Omental fat pad (tissue), 4 donors: Measurements from ENCODE around the gene CENPB. TPM values are rescaled to one million over a fixed set of nuclear protein-coding genes. Genes with fewer than 3 reads are reported as not detected.
"Not testable (repeated sequence)": the region's sequence is repeated elsewhere in the genome, so short reads cannot be mapped to it uniquely, and the experiment has no call there.

Experiments used
- ATAC-seq: fragments of 150-250 bp; one replicate; pipeline ENCODE4 v1.9.1; 2016; ENCODE audit warnings: mild to moderate bottlenecking, moderate library complexity; ENCODE audit not compliant: low FRiP score
- DNase-seq: peaks from one replicate; pipeline ENCODE4 v3.0.0-alpha.2; 2019; ENCODE audit warnings: low spot score
- total RNA-seq, 4 donors: library from RNA; depleted of rRNA; stranded (reverse); fragments of >200 nt; gene quantifications; one replicate each; pipeline ENCODE4 v1.1.0, GENCODE V29; 2016
- TF ChIP-seq, protein P1 (sequence below), 3 donors: fragments of 450-650 bp; IDR thresholded peaks; one replicate each; pipeline ENCODE4 v1.5.1; 2016 to 2017; ENCODE audit warnings: antibody characterized with exemption in 3 of 3, mild to moderate bottlenecking in 3 of 3, moderate library complexity in 2 of 3

Gene CENPB
- total RNA-seq, 4 donors from 2014 or later = 52.2 to 98.4 (median 76.8) TPM

DNA sequence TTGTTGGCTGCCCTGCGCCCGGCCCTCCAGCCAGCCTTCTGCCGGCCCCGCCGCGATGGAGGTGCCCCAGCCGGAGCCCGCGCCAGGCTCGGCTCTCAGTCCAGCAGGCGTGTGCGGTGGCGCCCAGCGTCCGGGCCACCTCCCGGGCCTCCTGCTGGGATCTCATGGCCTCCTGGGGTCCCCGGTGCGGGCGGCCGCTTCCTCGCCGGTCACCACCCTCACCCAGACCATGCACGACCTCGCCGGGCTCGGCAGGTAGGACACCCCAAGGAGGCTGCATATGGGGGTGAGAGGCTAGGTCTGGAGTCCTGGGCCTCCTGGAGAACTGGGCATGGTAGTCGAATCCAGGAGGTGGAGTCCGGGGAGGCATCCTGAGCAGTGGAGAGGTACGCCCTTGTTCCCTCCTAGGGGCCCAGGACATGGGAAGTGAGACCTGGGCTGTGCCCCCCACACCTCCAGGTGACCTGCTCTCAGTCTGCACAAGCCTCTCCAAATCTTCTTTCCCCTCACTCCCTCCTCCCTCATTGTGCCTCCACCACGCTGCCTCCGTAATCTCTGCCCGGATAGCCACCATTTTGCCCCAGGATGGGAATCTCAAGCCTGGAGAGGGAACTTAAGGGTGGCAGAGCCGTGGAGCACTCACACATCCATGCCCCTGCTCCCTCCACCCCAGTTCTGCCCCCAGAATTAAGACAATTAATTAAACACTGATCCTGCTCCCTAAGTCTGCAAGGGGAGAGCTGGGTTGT, 10.1 kb upstream of the CENPB start:
- no peak for DNase-seq
- no peak for ATAC-seq
- TF ChIP-seq, protein P1, sequence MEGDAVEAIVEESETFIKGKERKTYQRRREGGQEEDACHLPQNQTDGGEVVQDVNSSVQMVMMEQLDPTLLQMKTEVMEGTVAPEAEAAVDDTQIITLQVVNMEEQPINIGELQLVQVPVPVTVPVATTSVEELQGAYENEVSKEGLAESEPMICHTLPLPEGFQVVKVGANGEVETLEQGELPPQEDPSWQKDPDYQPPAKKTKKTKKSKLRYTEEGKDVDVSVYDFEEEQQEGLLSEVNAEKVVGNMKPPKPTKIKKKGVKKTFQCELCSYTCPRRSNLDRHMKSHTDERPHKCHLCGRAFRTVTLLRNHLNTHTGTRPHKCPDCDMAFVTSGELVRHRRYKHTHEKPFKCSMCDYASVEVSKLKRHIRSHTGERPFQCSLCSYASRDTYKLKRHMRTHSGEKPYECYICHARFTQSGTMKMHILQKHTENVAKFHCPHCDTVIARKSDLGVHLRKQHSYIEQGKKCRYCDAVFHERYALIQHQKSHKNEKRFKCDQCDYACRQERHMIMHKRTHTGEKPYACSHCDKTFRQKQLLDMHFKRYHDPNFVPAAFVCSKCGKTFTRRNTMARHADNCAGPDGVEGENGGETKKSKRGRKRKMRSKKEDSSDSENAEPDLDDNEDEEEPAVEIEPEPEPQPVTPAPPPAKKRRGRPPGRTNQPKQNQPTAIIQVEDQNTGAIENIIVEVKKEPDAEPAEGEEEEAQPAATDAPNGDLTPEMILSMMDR (IDR thresholded peaks at IDR 0.05) = no peak

DNA sequence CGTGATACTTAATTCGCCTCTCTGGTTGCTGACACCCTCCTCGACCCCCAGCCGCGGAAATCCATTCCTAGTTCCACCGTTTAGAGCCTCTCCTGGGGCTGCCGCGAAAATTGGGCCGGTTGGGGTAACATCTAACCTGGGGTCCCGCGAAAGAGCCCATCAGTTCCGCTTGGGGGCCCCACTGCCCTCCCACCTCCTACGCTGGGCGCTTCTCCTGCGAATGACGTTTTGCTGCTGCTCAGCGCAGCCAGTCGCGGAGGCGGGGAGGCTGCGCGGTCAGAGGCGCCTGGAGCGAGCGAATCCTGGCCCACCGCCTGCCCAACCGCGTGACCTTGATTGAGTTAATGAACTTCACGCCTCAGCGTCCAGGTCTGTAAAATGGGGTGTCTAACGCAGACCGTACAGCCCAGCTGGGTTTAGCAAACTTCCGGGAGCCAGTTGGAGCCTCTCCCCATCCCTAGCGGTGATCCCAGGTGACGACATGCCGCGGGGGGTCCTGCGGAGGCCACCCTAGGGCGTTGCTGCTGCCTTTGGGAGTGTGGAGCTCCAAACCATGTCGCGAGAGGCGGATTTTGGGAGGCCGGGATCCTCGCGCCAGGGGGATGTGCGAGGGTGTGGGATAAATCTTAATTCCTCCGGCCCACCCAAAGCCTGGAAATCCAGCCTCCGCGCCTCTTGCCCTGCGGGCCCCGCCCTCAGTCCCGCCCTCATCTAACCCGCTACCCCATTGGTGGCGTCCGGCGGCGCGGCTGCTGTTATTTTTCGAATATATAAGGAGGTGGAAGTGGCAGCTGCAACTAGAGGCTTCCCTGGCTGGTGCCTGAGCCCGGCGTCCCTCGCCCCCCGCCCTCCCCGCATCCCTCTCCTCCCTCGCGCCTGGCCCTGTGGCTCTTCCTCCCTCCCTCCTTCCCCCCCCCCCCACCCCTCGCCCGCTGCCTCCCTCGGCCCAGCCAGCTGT, 9.2 kb upstream of the CENPB start, which contains the start of gene CDC25B:
CDC25B (plus strand) TSS at position 800 of the 958 bp plus-strand sequence. CDS start 222 bp downstream, outside the sequence.
- peak; percentile 88 for DNase-seq
- peak; percentile 92 for ATAC-seq
- TF ChIP-seq, protein P1 (IDR thresholded peaks at IDR 0.05) = peak in 2 of 3 donors; percentile 2 to 48

DNA sequence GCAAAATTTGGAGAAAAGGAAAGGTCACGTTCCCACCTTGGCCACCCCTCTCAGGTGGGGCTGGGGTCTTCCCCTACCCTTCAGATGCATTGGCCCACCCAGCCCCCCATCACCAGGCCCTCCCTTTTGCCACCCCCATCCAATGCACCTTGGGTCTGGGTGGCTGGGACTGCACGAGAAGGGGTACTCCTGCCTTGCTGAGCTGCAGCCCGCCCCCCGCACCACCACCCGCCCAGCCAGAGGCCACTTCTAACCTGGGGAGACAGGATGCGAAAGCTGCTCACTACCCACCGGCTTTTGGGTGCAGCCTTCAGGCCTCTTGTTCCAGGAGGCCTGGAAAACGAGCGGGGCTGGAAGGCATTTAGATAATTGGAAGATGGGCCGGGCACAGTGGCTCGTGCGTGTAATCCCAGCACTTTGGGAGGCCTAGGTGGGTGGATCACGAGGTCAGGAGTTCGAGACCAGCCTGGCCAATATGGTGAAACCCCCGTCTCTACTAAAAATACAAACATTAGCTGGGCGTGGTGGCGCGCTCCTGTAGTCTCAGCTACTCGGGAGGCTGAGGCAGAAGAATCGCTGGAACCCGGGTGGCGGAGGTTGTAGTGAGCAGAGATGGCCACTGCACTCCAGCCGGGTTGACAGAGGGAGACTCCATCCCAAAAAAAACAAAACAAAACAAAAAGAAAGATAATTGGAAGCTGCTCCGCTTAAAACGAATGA, 8.3 kb upstream of the CENPB start:
- ATAC-seq (no peak), DNase-seq (no peak)
- TF ChIP-seq, protein P1 (IDR thresholded peaks at IDR 0.05) = no peak

DNA sequence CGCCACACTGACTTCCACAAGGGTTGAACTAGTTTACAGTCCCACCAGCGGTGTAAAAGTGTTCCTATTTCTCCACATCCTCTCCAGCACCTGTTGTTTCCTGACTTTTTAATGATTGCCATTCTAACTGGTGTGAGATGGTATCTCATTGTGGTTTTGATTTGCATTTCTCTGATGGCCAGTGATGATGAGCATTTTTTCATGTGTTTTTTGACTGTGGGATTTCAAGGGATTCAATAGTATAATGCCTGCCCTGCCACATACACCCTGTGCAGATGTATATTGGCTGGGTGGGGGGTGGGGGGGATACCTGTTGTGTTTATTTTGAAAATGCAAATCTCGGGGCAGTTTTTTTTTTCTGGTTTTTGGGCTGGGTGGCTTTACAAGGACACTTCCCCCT, 7.6 kb upstream of the CENPB start:
- not testable (repeated sequence) for DNase-seq, ATAC-seq

DNA sequence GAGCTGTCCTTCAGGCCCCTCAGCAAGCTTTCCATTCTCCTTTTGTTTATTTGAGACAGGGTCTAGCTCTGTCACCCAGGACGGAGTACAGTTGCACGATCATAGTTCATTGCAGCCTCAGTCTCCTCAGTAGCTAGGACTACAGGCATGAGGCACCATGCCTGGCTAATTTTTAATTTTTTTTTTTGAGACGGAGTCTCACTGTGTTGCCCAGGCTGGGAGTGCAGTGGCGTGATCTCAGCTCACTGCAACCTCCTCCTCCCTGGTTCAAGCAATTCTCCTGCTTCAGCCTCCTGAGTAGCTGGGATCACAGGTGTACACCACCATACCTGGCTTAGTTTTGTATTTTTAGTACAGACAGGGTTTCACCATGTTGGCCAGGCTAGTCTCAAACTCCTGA, 2.7 kb upstream of the CENPB start:
- ATAC-seq, DNase-seq: not testable (repeated sequence)

DNA sequence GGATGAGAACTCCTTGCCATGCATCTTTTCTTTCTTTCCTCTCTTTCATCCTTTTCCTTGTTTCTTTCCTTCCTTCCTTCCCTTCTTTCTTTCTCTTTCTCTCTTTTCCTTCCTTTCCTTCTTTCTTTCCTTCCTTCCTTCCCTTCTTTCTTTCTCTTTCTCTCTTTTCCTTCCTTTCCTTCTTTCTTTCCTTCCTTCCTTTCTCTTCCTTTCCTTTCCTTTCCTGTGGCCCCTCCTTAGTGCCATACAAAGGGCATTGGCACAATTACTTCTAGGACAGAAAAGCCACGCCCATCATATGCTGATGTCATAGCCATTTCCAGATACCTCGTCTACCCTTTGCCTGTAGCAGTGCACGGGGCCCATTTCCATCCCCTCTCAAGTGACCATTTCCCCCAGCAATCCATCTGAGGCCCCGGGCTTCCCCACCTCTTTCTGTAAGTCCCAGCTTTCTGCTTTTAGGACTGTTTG, 2.2 kb upstream of the CENPB start:
- DNase-seq (no peak), ATAC-seq (no peak)
- TF ChIP-seq, protein P1 (IDR thresholded peaks at IDR 0.05) = no peak

DNA sequence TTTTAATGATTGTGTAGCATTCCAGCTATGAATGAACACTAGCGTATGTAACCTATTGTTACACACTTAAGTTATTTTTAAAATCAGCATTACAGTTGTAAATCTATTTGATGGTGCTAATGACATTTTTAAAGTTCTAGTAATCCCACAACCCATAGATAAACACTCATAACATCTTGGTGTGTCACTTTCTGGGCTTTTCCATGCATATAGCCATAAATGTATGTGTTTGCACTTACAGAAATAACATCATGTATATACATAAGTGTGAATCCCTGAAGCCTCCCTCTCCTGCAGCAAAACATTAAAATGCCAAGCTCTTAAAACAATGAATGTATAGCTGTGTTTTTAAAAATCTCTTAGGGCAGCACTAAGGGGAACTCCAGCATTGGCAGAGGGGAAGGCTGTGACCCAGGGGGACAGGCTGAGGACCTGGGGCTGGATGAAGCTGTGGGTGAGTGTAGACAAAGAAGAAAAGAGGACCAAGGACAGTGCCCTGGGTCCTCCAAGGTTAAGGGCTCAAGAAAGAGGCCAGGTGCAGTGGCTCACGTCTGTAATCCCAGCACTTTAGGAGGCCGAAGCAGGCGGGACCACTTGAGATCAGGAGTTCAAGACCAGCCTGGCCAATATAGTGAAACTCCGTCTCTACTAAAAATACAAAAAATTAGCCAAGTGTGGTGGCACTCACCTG, 929 bp upstream of the CENPB start:
- TF ChIP-seq, protein P1 (IDR thresholded peaks at IDR 0.05) = no peak
- no peak for ATAC-seq
- DNase-seq = no peak
